Smooth muscle cell (in vitro differentiated cells): ENCODE data around the gene CARD8. TPM values are rescaled to one million over a fixed set of nuclear protein-coding genes. Genes with fewer than 3 reads are reported as not detected.
"Not testable (repeated sequence)": the region's sequence is repeated elsewhere in the genome, so short reads cannot be mapped to it uniquely, and the experiment has no call there.

Experiments
- DNase-seq: peaks from one replicate; lab custom pipeline; 2025; ENCODE audit not compliant: unreplicated experiment; lab: John Stamatoyannopoulos, UW
- H2AFZ ChIP-seq: fragments of 200-600 bp; sonication (generic); 2 replicates; pipeline ENCODE4 v1.6.0; 2016; ENCODE audit warnings: antibody characterized with exemption, low read depth, mild to moderate bottlenecking
- H3F3A ChIP-seq: fragments of 200-600 bp; sonication (generic); 2 replicates; pipeline ENCODE4 v1.6.0; 2017; ENCODE audit warnings: antibody characterized with exemption, low read depth
- H3K27ac ChIP-seq: fragments of 200-600 bp; sonication (generic); 2 replicates; pipeline ENCODE4 v1.5.1; 2016; ENCODE audit warnings: low read depth, mild to moderate bottlenecking
- H3K27me3 ChIP-seq: fragments of 200-600 bp; sonication (generic); 2 replicates; pipeline ENCODE4 v1.6.1; 2016; ENCODE audit warnings: low read depth, mild to moderate bottlenecking
- H3K36me3 ChIP-seq: fragments of 200-600 bp; sonication (generic); 2 replicates; pipeline ENCODE4 v1.5.1; 2016; ENCODE audit warnings: low read depth
- H3K4me1 ChIP-seq: fragments of 200-600 bp; sonication (generic); 2 replicates; pipeline ENCODE4 v1.5.1; 2016; ENCODE audit warnings: low read depth
- H3K4me2 ChIP-seq: fragments of 200-600 bp; sonication (generic); 2 replicates; pipeline ENCODE4 v1.6.0; 2016; ENCODE audit warnings: mild to moderate bottlenecking
- H3K4me3 ChIP-seq: fragments of 200-600 bp; sonication (generic); 2 replicates; pipeline ENCODE4 v1.5.1; 2016; ENCODE audit warnings: mild to moderate bottlenecking
- H3K79me2 ChIP-seq: fragments of 200-600 bp; sonication (generic); 2 replicates; pipeline ENCODE4 v1.6.0; 2016; ENCODE audit warnings: low read depth, mild to moderate bottlenecking
- H3K9ac ChIP-seq: fragments of 200-600 bp; sonication (generic); 2 replicates; pipeline ENCODE4 v1.6.0; 2016; ENCODE audit warnings: low read depth
- H3K9me3 ChIP-seq: fragments of 200-600 bp; sonication (generic); replicated peaks from 2 replicates; pipeline ENCODE4 v1.5.1; 2016; ENCODE audit warnings: low read depth
- H4K20me1 ChIP-seq: fragments of 200-600 bp; sonication (generic); 2 replicates; pipeline ENCODE4 v1.6.0; 2016; ENCODE audit warnings: low read depth
- CTCF ChIP-seq: fragments of 200-600 bp; sonication (generic); IDR thresholded peaks from 2 replicates; pipeline ENCODE4 v1.5.1; 2017; ENCODE audit warnings: borderline replicate concordance, mild to moderate bottlenecking, antibody characterized with exemption; ENCODE audit not compliant: insufficient read depth, poor library complexity, severe bottlenecking
- WGBS: methylation state at CpG from one replicate; pipeline ENCODE4 v1.1.7; 2016; ENCODE audit warnings: low lambda C conversion rate; 5-methylcytosine and 5-hydroxymethylcytosine counted together
- polyA plus RNA-seq: library from polyadenylated mRNA; unstranded; fragments of >200 nt; fragmentation: Nextera tagmentation; extraction: Ambion mirVana; gene quantifications from 2 replicates; pipeline ENCODE4 v1.2.1, GENCODE V29; 2016
- total RNA-seq: library from RNA; depleted of rRNA; stranded (reverse); fragments of >200 nt; gene quantifications from 2 replicates; pipeline ENCODE4 v1.2.3, GENCODE V29; 2014

The CARD8 gene
- total and polyA plus RNA-seq, 2 experiments from 2014 or later = 9.0 to 17.7 TPM

GRCh38 chr19:48271531-48272151 lies 15.9 kb upstream of the CARD8 start:
- no peak for DNase-seq
- WGBS = 6% methylated on average over 35 of the region's 40 CpGs

DNA sequence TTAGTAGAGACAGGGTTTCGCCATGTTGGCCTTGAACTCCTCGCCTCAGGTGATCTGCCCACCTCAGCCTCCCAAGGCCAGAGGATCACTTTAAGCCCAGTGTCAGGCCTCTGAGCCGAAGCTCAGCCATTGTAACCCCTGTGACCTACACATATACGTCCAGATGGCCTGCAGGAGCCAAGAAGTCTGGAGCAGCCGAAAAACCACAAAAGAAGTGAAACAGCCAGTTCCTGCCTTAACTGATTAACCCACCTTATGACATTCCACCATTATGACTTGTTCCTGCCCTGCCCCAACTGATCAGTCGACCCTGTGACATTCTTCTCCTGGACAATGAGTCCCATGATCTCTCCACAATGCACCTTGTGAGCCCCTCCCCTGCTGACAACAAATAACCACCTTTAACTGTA lies 13.9 kb upstream of the CARD8 start:
- H3K36me3 ChIP-seq, DNase-seq: not testable (repeated sequence)

More at GRCh38 chr19:48271531-48272151, 15.9 kb upstream of the CARD8 start:
- no peaks in the 10 kb centered on the region for H3K4me1 ChIP-seq
- peak overlapping the region; percentile 74 for H2AFZ ChIP-seq
- no peak overlapping the region for H3K27ac ChIP-seq
- peak overlapping the region; percentile 58 for H3K4me3 ChIP-seq
- H4K20me1 ChIP-seq = no peaks in the 10 kb centered on the region
- H3F3A ChIP-seq = no peaks in the 10 kb centered on the region
- no peaks in the 10 kb centered on the region for H3K79me2 ChIP-seq
- H3K4me2 ChIP-seq = peak overlapping the region; percentile 85
- no peak overlapping the region for H3K9ac ChIP-seq
- no peaks in the 10 kb centered on the region for H3K9me3 ChIP-seq
- no peaks in the 10 kb centered on the region for H3K36me3 ChIP-seq
- no peak for TF ChIP-seq CTCF
- H3K27me3 ChIP-seq = no peaks in the 10 kb centered on the region

GRCh38 chr19:48265326-48265725 lies 9.6 kb upstream of the CARD8 start:
- H3K27ac ChIP-seq, H3K36me3 ChIP-seq, DNase-seq, H3K4me2 ChIP-seq, H4K20me1 ChIP-seq, H3K9me3 ChIP-seq, H3F3A ChIP-seq, H3K4me3 ChIP-seq, H2AFZ ChIP-seq, H3K79me2 ChIP-seq, H3K27me3 ChIP-seq, H3K9ac ChIP-seq, H3K4me1 ChIP-seq: not testable (repeated sequence)
- whole genome bisulfite sequencing = 73% methylated on average over 8 of the region's 8 CpGs

More for the DNA sequence above, 13.9 kb upstream of the CARD8 start:
- not testable (repeated sequence) for H3K9me3 ChIP-seq, H3K79me2 ChIP-seq, H3K4me2 ChIP-seq, H4K20me1 ChIP-seq, H3K27me3 ChIP-seq, H3K4me1 ChIP-seq, H3F3A ChIP-seq, H3K9ac ChIP-seq, H2AFZ ChIP-seq, H3K4me3 ChIP-seq
- WGBS = 66% methylated on average over 6 of the region's 6 CpGs
- peak overlapping the region; percentile 13 for H3K27ac ChIP-seq

DNA sequence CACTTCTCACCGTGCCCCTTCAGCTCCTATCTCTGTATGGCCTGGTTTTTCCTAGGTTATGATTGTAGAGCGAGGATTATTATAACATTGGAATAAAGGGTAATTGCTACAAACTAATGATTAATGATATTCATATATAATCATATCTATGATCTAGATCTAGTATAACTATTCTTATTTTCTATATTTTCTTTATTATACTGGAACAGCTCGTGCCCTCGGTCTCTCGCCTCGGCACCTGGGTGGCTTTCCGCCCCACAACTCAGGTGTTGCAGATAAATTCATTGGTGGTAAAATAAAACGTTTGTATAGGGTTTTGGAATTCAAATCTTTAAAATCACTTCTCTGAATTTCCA lies 4.6 kb upstream of the CARD8 start:
- 60% methylated on average over 8 of the region's 8 CpGs for WGBS
- H3K9me3 ChIP-seq, H3K36me3 ChIP-seq, H3F3A ChIP-seq, H3K79me2 ChIP-seq, DNase-seq, H3K27me3 ChIP-seq, H3K9ac ChIP-seq, H2AFZ ChIP-seq, H3K4me2 ChIP-seq, H3K27ac ChIP-seq, H3K4me1 ChIP-seq, H4K20me1 ChIP-seq: not testable (repeated sequence)
- H3K4me3 ChIP-seq = peak overlapping the region; percentile 50

DNA sequence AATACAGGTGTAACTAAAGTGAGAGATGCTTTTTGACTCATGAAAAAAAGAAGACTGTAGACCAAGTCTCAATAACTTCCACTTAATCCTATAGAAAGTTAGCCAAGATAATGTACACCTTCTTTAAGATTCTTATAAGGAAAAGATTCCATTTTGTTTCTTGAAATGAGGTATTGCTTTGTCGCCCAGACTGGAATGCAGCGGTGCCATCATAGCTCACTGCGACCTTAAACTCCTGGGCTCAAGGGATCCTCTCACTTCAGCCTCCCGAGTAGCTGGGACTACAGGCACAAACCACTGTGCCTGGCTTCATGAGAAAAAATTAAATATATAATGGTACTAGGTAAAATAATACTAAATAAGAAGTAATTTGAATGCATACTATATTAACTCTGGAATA lies 3.3 kb upstream of the CARD8 start:
- H3F3A ChIP-seq, H3K36me3 ChIP-seq, H3K27me3 ChIP-seq, H3K27ac ChIP-seq, DNase-seq, H3K9me3 ChIP-seq, H3K9ac ChIP-seq, H2AFZ ChIP-seq, H4K20me1 ChIP-seq, H3K4me3 ChIP-seq, H3K4me2 ChIP-seq, H3K4me1 ChIP-seq: not testable (repeated sequence)
- peaks cover 13% of the 10 kb centered on the region for H3K79me2 ChIP-seq
- WGBS = 81% methylated on average over 4 of the region's 4 CpGs
